HS-5 (cell line): ENCODE data around the gene C17orf50.

Experiments used
- DNase-seq: peaks from one replicate; pipeline ENCODE4 v3.0.0-alpha.2; 2012; ENCODE audit warnings: low read depth

Gene C17orf50

DNA sequence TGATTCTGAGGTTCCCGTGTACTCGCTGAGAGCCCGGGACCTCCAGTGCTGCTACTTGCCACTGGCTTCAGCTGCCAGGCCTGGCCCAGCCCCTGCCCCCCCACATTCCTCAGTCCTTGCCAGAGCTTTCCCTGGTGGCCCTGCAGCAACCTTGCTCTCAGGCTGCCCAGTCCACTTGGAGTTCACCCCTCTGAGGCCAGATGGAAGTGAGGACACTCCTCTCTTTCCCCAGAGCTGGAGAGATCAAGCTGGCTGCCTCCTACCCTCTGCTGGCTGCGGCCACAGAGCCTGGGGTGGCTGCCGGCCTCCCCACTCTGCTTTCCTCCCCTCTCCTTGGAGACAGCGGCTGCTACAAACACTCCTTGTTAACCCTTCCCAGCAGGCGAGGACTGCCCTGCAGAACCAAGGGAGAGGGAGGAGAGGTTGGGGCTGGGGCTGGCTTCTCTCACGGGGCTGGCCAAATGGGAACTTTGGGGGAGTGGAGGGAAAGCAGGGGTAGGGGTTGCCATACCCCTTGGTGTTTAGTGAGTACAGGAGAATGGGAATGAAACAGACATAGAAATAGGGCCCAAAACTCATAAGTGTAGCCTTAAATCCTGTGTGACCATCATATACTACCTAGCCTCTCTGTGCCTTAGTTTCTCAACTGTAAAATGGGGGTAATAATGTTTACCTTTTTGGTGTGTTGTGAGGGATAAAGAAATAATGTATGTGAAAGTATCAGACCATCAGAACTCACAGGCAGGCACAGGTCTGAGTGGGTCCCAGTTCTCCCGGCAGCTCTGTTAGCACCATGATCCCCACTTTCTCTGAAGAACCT, 7.5 kb upstream of the C17orf50 start, which contains the start of gene GAS2L2:
Gene GAS2L2 (minus strand): TSS at position 295 of the 820 bp plus-strand sequence. CDS start 389 bp downstream, outside the sequence.
- no peak for DNase-seq

DNA sequence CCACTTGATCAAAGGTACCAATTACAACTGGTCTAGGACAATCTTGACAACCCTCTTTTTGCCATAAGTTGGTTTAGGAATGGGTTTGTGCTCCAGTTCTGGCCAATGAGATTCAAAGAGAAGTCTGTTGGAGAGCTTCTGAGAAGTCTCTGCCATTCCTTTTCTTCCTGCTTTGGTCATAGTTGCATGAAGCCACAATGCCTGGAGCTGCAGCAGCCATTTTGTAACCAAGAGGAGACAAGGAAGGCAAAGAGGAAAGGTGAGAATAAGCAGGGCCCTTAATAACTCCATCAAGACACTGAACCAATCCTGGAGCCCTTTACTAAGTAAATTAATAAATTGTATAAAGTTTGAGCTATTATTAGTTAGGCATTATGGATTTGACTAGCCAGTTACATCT, 3.4 kb upstream of the C17orf50 start:
- DNase-seq, result no peak

DNA sequence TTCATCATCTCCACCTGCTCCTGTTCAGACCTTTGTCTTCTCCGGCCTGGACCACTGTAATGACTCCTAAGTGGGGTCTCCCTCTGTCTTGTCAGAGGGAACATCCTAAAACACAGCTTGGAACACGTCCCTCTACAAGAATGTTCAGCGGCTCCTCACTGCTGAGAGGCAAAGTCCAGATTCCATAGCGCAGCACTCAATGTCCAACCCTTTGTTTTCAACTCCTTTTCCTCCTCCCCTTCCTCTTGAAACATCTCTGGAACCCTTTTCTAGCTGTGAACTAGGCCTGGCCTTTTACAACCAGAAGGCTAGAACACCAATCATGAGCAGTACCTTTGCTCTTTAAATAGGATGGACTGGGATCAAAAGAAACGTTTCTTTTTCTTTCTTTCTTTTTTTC, 914 bp downstream of the C17orf50 start:
- DNase-seq, result no peak

DNA sequence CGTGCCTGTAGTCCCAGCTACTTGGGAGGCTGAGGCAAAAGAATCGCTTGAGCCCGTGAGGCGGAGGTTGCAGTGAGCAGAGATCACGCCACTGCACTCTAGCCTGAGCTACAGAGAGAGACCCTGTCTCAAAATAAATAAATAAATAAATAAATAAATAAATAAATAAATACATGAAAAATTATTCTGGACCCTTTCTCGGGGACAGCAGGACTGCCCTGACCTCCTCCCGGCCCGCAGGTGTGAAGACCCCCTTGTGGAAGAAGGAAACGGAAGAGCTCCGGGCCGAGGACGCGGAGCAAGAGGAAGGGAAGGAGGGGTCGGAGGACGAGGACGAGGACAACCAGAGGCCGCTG, 3.1 kb downstream of the C17orf50 start:
- DNase-seq, result no peak

DNA sequence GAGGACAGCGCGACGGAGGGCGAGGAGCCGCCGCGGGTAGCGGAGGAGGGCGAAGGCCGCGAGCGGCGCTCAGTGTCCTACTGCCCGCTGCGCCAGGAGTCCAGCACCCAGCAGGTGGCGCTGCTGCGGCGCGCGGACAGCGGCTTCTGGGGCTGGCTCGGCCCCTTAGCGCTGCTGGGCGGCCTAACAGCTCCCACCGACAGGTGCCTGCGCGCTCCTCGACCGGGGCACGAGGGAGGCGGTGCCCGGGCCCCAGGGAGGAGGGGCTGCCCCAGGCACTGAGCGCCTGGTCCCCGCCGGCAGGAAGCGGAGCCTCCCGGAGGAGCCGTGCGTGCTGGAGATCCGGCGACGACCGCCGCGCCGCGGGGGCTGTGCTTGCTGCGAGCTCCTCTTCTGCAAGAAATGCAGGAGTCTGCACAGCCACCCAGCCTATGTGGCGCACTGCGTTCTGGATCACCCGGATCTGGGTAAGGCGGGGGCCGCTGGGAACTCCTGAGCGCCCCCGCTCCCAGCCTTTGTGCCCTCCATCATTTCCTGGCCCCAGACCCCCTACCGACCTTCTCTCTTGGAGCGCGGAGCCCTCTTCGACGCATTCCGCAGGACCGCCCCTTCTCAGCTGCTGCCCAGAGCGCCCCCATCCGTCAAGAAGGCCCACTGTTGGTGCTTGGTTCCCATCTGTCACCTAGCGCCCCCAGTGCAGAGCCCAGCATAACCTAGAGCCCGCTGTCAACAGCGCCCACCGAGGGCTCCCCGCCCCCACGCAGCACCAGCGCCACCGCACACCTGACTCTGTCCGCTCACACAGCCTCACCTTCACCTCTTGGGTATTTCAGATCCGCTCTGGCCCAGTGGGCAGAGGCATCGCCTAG, 3.7 kb downstream of the C17orf50 start:
- peak; percentile 53 for DNase-seq

DNA sequence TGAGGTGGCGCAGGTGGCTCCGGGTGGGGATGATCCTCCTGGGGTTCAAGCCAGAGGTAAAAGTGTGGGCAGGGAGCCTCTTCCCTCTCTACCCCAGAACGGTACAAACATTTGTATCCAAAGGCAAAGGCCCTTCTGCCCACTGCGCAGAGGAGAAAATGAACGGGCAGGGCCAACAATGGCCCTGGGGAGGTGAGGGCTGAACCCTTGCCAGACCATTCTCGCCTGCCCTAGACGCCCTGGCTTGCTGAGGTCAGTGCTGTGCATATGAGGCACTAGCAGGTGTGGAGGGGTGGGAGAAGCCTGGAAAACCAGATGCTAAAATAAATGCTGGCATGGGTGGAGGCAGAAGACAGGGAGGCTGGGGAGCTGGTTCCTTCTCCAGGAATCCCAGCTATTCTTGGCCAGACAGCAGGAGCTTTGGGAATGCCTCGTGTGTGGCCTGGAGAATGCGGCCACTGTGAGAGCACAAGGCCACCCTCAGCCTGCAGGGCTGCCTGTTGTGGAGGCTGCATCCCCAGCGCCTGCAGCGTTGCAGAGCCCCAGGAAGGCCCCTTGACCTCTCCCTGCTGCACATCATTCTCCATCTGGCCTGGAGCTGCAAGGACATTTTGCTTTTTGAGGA, 4.5 kb downstream of the C17orf50 start:
- no peak for DNase-seq

DNA sequence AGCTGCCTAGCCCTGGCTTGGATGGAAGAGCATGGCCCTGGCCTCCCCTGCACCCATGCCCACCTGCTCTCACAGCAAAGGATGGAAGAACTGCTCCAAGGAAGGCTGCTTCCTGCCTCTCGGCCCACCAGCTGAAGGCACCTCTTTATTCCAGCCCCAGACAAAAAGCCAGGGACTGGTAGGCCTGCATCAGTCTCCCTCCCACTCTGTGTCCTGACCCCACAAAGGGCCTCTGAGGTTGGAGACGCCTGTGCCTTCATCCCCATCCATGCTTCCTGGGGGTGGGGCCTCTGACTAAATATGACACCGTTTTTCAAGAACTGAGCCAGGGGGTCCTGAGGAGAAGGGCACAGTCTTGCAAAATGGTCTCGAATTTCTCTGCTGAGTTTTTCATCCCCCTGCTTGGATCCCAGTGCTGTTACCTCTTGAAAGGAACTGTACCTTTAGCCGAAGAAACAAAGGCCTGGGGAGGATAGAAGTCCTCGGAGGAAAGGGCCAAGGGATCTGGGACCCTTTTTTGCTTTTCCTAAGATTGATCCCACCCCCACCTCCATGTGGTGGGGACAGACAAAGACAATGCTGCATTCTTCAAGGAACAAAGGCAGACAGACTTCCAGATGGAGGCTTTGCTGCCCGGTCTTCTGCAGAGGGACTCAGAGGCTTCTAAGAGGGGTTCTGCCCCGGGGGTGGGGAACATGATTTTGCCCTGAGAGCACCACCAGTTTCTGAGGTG, 5.2 kb downstream of the C17orf50 start:
- DNase-seq, result no peak

DNA sequence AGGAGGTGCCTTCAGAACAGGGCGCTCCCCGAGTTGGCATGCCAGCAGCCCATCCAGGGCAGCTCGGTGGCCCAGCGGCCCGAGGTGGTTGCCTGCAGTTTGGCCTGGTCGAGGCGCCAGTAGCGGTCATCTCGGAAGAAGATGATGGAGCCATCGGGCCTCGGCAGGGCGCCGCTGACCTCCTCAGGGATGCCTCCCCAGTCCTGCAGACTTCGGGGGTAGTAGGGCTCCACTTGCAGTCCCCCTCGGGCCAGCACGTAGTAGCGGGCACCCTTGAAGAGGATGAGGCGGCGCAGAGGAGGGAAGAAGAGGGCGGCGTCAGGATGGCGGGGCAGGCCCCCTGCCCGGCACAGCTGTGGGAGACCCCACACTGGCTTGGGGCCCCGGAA, 5.8 kb downstream of the C17orf50 start:
- DNase-seq, result no peak

DNA sequence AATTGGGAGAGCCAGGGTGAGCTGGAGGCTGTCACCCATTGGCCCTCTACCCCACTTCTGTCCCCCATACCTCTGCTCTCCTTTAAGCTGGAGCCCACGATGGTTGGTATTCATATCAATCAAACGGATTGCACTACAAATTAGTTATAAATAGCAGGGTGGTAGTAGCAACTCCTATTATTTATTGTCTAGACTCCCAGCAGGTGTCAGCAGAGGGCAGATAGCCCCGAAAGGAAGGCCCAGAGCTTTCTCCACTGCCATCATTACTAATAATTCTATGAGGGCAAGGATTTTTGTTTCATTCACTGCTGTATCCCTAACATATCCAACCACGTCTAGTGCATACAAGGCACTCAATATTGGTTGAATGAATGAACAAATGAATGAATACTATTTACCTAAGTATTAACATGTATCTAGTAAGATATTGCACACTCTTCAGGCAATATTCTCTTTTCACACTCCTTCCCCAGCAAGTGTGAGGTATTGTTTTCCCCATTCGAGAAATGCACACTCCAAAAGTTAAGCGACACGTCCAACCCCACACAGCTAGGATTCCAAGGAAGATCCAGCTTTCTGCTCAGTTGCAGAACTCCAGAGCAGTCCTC, 6.3 kb downstream of the C17orf50 start:
- no peak for DNase-seq

DNA sequence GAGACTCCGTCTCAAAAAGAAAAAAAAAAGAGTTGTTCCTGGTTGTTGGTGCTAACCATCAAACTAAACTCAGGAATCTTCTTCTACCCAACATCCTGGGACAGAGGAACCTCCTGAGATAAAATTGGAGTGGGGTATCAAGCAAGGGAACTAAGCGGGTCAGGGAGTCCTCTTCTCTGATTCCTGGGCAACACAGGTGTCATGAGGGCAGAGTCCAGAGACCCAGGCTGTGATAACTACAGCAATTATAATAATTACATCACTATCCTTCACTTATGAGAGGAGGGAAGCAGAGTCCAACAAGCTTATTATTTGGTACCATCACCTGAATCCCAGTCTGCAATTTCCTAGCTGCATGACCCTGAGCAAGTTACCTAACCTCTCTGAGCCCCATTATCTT, 8.1 kb downstream of the C17orf50 start:
- no peak for DNase-seq

DNA sequence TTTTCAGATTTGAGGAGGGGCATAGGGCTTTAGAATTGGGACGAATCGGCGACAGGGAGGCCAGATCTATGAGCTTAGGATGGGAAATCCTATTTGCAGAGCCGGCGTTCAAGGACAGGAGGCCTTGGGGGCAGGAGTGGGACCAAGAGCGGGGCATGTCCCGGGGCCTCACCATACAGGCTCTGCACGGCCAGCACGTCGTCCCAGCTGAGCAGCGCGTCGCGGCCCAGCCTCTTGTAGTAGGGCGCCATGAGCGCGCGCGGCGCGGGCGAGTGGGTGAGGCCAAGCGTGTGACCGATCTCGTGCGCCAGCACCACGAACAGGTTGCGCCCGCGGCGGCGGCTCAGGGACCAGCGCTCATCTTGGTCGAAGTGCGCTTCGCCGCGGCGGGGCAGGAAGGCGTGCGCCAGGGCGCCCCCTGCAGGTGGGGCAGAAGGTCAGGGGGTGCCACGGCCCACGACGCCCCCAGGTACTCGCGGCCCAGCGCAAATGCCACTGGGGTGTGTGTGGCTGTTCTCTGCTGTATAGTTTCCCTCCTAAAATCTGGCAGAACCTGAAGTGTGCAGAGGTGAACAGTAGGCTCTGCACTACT, 9.3 kb downstream of the C17orf50 start:
- no peak for DNase-seq

DNA sequence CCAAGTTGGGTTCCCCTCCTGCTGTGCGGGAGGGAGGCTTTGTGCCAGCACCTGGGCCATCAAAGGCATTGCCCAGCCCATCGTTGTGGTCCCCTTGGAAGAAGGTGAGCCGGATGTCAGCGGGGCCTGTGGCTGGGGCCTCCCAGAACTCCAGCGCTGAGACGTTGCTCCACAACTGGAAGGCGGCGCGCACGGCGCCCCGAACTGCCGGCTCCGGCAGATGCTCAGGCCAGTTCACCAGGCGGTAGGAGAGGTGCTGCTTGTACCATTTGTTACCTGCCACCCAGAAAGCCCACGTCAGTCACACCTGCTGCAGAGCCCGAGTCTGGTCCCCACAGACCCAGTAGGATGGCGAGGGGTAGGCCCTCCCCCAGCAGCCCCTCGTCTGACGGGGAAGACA, 12.4 kb downstream of the C17orf50 start:
- DNase-seq, result no peak

DNA sequence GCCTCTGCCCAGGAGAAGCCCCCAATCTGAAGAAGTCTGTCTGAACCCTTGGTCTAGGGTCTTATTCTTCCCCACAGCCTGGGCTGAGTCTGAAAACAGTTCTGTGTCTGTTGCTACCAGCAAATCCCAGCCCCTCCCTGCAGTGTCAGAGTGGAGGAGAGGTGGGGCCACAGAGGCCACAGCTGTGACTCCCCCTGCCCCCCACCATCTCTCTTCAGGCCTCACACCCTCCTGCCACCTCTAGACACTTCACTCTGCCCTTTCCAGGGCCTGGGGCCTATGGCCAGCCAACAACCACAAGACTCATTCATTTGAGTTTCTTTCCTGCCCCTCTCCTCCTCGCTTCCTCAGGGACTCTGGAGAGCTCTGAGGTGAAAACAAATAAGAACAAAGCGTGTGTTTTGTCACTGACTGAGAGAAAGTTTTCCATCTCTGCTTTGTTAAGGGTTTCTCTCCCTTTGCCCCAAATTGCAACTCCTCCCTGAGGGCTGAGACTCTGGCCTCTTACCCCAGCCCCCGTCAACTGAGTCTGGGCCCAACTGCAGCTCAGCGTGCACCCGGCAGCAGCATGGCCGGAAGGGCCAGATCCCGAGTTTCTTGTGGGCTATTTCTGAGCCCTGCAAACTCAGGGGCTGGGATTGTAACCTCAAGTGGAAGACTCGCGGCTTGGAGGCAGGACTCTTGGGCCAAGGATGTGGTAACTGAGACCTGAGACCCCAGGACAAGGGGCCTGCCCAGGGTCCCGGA, 13.2 kb downstream of the C17orf50 start:
- no peak for DNase-seq

DNA sequence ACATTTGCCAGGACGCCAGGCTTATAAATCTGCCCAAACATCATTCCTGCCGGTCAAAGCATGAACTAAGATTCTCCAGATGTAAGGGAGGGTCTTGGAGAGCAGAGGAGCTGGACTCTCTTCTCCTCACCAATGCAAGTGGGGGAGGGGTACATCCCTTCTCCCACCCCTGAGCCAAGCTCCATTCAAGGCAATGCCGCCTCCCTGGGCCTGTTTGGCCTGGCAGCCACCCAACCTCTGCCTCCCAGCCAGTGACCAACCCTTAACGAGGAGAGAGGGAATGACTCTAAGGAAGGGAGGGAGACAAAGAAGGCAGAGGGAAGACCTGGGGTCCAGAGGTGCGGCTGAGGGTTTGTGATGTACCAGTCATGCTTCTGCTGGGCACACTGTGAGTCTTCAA, 13.8 kb downstream of the C17orf50 start:
- no peak for DNase-seq

DNA sequence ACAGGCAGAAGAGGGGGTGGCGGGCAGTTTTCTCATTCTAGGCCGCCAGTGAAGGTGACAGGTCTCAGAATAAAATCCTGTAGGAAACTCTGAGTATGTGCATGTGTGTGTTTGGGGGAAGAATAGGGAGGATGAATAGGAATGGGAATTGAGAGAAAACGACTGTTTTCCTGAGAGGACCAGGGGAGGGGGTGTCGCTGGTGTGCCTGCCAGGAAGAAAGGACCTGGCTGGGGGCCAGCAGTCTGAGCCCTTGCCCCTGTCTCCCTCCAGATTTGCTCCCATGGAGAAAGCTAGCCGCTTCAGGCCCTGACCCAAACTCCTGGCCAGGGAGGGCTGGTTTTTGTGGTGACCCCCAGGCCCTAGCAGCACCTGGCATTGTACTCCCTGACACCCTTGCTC, 14.4 kb downstream of the C17orf50 start:
- DNase-seq, result no peak

DNA sequence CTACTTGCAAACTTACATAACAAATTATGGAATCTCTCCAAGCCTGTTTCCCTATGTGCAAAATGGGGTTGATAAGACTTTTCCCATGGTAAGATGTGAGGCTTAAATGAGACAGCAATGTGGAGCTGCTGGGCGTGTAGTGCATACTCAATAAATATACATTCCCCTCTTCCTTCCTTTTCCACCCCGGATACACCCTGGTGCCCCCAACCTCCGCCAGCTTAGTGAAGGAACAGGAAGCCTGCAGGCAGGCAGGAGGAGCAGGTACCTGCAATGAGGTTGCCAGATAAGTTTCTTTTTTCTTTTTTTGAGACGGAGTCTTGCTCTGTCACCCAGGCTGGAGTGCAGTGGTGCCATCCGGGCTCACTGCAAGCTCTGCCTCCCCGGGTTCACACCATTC, 14.9 kb downstream of the C17orf50 start:
- no peak for DNase-seq

DNA sequence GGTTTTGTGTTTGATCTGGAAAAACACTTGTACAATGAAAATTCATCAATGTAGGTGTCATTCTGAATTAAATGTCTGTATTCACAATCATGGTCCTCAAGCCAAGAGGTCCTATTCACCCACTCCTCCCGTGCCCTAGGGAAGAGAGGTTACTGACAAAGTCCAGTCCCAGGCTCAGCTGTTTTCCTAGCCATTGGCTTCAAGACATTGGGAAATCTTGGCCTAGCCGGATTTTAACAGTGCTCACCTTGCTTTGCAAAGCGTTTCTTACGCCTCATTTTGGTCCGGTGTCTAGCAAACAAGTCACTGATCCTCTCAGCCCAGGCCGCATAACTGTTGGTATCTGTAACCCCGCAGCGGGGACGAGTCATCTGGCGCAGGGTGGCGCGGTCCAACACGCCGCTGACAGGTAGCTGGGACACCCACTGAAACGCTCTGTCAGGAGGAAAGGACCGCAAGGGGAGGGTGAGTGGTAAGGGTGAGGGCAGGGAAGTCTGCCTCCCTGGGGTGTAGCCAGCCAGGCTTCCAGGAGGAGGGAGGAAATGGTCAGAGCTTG, 18.0 kb downstream of the C17orf50 start:
- no peak for DNase-seq

DNA sequence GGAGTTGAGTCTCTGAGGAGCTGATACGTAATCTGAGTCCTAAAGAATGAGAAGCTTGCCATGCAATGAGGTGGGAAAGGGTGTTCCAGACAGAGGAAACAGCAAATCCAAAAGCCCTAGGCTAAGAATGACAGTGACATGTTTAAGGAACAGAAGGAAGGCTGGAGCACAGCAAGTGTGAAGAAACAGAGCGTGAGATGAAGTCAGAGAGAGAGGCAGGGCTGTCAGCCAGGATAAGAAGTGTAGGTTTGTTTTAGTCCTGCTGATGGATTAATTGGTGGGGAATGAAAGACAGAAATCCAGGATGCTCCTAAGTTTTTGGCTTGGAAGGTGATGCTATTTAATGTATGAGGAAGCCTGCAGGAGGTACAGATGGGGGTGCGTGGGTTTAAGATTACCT, 20.3 kb downstream of the C17orf50 start:
- DNase-seq, result no peak

DNA sequence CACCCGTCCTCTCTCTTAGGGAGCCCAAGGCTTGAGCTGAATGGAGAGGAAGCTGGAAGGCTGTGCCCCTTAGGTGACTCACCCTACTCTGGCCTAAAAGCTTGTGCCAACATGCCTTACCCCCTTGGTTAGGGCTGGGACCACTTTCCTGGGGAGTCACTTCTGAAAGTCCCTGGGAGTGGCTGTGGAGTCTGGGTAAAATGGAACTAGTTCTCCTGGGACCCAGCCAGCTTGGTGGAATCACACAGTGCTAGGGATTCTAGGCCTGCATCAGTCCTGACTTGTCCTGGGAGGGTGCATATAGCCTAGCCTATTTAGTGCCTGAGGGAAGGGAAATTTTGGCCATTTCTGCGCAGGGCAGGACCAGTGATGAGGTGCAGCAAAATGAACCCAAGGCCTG, 24.2 kb downstream of the C17orf50 start:
- DNase-seq, result no peak

DNA sequence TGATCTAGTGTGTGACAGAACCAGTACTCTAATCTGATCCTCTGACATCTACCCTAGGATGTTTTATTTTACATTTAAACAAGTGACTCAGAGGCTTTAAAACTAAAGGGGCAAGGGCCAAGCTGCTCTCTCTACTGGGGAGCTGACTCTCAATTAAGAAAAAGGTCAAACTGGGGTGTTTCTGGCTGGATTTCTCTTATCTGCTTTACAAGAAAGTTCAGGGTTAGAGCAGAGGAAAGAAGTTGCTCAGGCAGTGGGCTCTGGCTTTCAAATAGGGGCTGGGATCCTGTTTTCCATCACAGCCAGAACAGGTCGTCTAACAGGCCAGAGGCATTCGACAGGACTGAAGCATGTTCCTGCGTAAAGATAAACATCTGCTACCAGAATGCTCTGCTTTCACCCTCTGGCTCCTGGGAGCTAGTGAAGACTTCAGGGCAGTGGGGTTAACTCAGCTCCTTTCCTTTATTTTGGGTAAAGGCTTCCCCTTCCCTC, 26.3 kb downstream of the C17orf50 start:
- no peak for DNase-seq
